ENCODE measurements around the gene OR4K5. TPM values are rescaled to one million over a fixed set of nuclear protein-coding genes. Genes with fewer than 3 reads are reported as not detected.
"Not testable (repeated sequence)": the region's sequence is repeated elsewhere in the genome, so short reads cannot be mapped to it uniquely, and the experiment has no call there.

OR4K5 gene, protein sequence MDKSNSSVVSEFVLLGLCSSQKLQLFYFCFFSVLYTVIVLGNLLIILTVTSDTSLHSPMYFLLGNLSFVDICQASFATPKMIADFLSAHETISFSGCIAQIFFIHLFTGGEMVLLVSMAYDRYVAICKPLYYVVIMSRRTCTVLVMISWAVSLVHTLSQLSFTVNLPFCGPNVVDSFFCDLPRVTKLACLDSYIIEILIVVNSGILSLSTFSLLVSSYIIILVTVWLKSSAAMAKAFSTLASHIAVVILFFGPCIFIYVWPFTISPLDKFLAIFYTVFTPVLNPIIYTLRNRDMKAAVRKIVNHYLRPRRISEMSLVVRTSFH
- not detected for total RNA-seq

DNA sequence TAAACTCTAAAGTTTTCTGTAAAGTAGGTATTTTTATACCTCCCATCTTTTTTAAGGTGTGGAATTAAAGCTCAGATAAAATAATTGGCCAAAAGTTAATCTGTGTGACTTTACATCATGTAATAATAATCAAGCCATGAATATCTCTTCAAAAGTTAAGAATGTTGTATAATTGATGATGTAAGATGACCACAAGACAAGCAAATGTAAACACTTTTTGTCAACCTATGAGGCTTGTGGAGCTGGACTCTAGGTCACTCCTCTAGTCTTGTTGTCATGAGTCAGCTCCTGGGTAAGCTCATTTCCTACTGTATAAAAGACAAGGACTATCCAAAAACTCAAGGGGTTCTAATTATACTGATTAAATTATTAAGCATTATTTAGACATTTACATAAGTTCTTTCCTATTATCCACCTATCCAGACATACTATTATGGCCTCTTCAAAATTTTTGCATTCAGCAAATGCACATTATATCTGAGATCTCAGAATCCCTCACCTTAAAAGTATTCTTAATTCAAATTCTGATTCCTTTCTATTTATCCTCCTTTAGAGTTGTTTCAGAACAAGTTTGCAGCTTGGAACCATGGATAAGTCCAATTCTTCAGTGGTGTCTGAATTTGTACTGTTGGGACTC, at the start of gene OR4K5:
OR4K5 (plus strand) TSS at position 587 of the 637 bp plus-strand sequence; CDS start at position 587, 0 bp downstream.
- ATAC-seq (no peak), DNase-seq (ENCODE audit: low spot score) (no peak)

DNA sequence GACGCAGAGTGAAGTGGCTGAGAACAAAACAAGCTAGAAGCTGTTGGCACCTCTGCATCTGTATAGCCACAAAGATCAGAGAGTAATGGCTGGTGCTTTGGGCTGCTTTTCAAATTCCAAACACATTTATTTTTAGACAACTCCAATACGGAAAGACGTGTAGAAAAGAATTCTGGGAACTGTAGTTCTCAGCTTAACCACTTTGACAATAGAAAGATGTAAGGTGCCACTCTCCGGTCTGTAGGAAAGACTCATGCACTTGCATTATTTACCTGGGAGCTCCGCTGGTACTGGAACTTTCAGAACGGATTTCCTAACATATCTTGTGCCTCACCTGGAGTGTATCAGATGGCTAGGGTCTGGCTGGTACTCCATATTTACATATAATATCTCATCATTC, 47.2 kb upstream of the OR4K5 start:
- no peak for ATAC-seq
- DNase-seq (ENCODE audit: low spot score): no peak

DNA sequence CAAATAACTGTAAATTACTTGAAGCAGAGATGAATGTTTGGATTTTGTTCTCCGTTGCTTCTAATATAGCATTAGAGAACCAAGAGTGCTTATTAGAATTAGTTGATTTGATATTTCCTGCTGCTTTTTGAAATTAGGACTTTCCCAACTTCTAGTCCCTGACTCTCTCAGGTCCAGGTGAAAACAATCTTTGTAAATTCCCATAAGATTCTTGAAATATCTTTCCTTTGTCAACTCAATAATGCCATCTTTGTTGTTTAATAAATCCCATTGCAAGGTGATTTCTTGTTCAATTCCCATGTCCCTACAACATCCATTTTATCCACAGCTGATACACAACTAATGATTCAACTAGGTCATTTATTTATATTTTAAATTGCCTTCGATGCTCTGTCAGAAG, 45.6 kb upstream of the OR4K5 start, which contains the start of gene OR4K2:
OR4K2 (plus strand) TSS at position 301 of the 400 bp plus-strand sequence. CDS start 1,126 bp downstream, outside the sequence.
- ATAC-seq: no peak
- DNase-seq (ENCODE audit: low spot score): no peak

DNA sequence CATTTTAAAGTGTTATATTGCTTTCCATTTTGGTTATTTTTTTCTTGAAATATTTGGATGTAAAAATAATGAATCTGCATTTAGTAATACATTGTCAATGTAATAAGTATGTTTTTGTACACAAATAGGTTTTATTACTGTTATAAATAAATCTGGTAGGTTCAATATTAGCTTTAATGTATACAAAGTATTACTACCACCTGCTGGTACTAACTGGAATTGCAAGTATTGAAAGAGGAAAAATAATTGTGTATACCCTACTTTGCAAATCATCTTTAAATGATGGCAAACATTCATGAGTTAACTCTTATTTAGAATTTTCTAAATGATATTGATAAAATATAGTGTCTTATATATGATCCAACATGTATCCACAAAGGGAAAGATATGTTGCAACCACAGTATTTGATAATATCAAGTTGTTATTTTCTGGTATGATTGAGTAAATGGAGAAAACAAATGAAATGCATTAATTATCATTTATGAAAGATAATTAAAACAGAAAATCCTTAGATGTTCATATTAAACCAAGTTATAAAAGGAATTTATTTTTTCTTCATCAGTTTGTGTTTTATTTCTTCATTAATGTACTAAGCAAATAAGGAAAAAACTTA, 42.3 kb upstream of the OR4K5 start:
- DNase-seq (ENCODE audit: low spot score): no peak
- ATAC-seq: peak; percentile 46

DNA sequence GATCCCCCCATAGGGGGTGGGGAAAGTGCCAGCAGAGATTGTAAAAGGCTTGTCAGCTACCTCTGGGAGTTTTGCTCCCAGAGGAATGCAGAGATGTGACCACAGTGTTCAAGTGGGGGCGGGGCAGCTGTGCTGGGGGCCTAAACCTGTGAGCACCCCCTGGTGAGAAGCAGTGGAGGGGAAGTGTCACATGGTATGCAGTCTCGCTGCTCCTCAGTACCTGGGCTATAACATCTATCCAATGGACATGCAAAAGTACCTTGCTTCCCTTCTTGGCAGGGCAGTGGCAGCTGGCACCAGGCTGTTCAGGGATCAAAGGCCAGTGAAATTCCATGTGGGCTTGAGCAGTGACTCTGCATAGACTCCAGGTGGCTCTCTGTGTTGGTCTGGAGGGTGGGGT, 25.1 kb upstream of the OR4K5 start:
- DNase-seq (ENCODE audit: low spot score) (no peak), ATAC-seq (no peak)

DNA sequence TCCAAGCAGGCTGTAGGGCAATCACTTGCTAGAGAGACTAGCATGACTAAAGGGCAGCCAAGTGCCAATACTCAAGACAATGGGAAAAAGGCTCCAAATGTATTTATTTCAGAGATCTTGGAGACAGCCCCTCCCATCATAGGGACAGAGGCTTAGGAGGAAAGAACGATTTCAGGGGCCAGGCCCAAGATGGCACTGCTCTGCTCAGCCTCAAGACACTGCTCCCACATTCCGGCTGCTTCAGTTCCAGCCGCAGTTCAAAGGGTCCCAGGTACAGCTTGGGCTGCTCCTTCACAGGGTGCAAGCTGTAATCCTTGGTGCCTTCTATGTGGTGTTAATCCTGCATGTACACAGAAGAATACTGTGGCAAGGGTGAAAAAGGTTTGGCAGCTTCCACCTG, 19.4 kb upstream of the OR4K5 start:
- ATAC-seq (no peak), DNase-seq (ENCODE audit: low spot score) (no peak)

DNA sequence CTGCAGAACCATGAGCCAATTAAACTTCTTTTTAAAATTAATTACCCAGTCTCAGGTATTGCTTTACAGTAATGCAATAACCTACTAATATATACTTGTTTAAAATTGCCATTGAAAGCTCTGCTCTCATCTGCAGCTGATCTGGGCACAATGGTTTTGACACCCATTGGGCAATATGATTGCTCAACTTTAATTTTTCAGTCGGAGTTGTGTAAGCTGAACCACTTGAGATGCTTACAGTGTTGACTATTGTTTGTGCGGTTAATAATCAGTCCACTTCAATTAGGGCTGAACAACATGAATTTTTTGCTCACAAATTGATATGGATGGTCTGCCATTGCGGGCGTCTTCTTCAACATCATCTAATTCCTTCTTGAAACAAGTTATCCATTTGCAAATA, 18.0 kb upstream of the OR4K5 start:
- ATAC-seq (no peak), DNase-seq (ENCODE audit: low spot score) (no peak)

DNA sequence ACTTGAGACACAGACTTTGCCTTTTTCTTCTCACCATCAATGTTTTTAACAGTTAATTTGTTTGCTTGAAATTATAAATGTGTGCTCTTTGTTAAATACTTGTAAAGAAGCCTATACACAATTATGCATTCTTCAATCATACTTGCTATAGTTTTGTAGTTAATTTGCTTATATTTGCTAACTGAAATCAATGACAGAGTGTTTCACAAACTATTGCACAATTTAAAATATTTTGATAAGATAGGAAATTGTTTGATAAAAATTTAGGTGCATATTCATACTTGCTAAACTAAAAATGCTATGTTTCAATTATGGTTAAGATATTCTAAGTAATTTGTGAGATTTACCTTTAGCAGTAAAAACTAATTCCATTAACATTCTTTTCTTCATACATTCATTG, 13.7 kb upstream of the OR4K5 start:
- DNase-seq (ENCODE audit: low spot score) (no peak), ATAC-seq (no peak)

DNA sequence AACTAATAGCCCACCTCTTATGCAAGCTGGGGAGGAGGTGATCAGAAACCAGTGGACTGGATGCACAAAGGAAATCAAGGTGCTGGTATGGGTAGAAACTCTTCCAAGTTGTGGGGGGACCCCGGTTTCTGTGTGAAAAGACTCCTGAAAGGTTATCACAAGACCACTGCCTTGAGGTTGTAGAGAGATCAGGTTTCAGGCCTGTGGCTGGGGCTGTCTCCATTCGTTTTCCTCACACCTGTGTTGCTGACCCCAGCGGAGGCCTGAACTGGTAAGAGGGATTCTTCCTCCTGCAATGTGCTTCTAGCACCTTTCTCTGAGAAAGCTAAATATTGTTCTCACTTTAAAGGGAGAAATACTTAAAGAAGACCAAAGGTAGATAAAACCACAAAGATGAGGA, 9.3 kb upstream of the OR4K5 start:
- no peak for ATAC-seq
- DNase-seq (ENCODE audit: low spot score): no peak

DNA sequence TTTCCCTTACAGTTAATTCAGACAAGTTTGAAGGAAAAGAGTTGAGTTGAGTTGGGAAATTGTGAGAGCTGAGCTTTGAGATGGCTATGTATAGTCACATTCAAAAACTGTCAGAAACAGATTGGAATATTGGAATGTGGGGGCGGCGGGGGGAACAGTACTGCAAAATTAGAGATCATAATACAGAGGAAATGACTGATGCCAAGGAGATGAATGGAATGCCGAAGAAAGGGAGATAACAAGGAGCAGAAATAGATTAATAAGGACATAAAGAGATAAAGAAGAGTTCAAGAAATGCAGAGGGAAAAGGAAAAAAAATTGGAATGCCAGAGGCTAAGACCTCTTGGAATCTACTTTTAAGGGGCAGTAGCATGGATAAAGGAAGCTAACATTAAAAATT, 3.2 kb upstream of the OR4K5 start:
- DNase-seq (ENCODE audit: low spot score) (no peak), ATAC-seq (no peak)

DNA sequence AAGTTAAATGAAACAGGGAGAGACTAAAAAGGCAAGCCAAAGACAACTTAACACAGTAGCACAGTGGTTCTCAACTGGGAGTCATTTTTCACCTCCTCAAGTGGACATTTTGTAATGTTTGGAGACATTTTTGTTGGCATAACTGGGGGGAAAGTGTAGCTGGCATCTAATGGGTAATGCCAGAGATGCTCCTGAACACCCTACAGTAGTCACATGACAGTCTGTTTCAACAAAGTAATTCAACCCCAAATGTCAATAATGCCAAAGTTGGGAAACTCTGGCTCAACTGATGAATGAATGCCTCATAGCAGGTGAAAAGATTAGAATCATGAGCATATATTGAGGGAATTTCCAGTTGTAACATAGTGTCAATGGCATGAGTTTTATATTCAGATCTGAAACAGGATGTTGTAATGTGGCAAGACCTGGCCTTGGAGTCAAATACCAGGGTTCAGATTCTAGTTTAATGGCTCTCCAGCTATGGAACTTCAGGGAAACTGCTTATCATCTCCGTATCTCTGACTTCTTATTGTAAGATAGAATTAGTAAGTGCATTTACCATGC, 2.4 kb upstream of the OR4K5 start:
- no peak for ATAC-seq

DNA sequence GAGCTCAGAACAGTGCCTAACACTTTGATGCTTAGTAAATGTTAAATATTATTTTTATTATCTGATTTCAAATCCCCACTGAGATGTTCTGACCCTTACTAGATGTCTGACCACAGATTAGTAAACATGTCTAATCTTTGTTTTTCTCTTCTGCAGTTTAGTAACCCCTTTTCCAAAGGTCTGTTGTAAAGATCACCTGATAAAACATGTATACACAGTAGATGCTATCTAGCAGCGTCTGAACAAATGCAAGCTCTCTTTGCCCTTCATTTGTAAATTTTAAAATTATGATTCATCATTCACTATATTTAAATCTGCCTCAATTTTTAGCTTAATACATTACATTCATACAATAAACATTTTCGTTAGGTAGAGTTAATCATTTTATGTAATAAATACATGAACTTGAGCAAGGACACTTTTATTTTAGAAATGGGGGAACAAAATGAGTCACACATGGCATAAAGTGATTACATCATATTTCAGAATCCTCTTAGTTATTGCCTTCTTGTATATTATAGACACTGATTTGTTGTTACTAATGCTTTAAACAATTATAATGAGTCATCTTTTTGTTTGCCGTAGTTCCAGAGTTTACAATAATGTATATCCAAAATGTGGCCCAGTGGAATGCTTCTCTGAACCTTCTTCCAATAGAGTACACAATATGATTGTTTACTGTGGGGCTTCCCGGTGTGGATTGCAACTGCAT, 1.7 kb upstream of the OR4K5 start:
- DNase-seq (ENCODE audit: low spot score) (no peak), ATAC-seq (no peak)

More for the DNA sequence above, 2.4 kb upstream of the OR4K5 start:
- DNase-seq (ENCODE audit: low spot score): no peak

DNA sequence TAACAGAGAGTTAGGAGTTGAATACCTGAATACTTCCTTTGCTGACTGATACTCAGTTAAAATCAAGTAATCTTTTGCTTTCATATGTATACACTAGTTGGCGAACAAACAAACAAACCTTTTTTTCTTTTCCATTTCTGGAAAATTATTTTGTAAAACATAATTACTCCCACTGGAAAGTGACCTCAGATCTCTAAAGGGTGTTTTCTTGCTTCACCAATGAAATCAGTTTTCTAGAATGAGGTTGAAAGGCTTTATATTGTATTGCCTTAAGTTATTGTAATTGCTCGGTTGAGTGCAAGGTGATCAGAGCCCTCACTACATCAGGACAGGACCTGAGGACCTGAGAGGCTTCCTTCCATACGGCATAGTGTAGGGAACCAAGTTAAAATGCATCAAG, 10.2 kb downstream of the OR4K5 start, which contains the start of gene OR4K1:
OR4K1 (plus strand) TSS at position 301 of the 400 bp plus-strand sequence. CDS start 4,750 bp downstream, outside the sequence.
- no peak for ATAC-seq

DNA sequence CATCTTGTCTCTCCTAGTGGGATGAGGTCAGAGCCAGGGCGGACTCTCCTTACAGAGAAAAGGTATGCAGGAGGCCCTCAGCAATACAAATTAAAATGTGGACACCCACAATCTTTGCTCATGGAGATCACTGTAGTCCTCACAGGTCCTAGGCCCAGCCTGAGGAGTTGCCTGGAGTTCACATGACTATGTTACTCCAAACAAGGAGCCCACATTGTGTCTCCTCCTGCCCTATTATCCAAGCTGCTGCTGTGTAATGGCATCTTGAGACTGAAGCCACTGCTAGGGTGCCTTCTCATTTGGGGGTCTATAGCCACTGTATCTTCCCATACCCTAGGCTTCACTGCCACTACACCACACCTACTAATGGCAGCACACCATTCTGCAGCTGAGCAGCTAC, 21.3 kb downstream of the OR4K5 start:
- DNase-seq (ENCODE audit: low spot score): no peak
- no peak for ATAC-seq

More for the DNA sequence above, 10.2 kb downstream of the OR4K5 start, which contains the start of gene OR4K1:
- DNase-seq (ENCODE audit: low spot score): no peak

DNA sequence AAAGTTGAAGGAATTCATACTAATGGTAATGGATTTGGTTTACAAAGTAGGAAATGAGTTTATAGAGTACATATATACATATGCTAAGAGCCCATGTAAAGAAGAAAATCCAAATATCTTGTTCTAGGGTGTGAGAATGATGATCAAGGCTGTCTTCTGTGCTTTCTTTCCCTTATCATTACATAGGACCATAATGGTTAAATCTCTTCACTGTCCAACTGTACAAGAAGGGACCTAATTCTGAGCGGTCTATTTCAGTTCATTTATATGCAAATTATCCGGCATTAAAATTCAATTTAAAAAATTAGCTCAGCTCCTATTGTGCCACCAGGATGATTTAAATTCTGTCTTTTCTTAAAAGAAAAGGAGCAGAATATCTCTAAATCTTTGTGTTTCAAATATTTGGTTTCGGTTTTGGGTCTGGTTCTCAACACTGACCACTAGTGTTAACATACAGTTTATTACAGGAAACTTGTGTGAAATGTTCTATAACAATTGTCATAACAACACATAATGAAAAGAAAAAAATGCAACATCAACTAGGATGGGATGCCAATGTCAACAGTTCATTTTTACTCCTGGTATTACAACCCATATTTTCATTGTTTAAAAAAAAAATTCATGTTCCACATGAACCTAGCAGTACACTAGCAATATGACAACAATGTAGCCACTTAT, 27.1 kb downstream of the OR4K5 start:
- ATAC-seq (peak; percentile 48), DNase-seq (ENCODE audit: low spot score) (no peak)

DNA sequence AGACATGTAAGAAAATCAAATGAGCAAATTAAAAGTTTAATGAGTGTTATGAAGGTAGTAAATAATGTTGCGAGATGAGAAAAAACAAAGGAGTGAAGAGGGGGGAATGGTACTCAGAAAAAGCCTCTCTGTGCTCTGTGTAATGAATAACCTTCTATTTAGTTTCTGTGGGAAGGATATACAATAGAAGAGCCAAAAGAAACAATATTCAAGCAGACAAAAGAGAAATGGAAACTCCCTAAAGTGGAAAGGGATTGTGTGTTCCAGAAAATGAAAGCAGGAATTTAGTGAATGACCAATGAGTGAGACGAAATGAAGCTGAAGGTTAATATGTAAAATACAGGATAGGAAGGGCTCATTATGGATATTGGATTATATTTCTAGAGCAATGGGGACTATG, 28.8 kb downstream of the OR4K5 start:
- ATAC-seq (no peak), DNase-seq (ENCODE audit: low spot score) (no peak)

DNA sequence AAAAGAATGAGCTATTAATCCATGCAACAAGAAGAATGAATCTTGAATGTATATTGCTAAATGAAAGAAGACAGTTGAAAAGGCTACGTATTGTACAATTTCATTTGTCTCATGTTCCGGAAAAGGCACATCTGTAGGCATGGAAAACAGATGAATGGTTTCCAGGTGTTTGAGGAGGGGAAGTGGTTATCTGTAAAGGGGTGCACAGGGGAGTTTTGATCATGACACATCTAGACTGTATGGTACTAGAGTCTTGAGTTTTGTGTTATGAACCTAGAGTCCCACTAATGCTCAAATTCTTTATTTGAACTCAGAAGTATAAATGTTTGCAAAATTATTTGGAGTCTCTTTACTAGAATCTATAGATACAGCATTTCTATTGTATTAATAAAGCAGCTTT, 49.3 kb downstream of the OR4K5 start:
- DNase-seq (ENCODE audit: low spot score): not testable (repeated sequence)

More for the DNA sequence above, 49.3 kb downstream of the OR4K5 start:
- ATAC-seq: not testable (repeated sequence)
